AG04450 (cell line): ENCODE measurements around the gene SMC3. TPM values are rescaled to one million over a fixed set of nuclear protein-coding genes. Genes with fewer than 3 reads are reported as not detected.

Source experiments
- CTCF ChIA-PET: fragments of 300-600, 350-600 bp; formaldehyde crosslinking; extraction: SDS; loops from one replicate; lab custom pipeline; 2022; ENCODE audit warnings: antibody characterized with exemption, inconsistent platforms; lab: Charles Lee
- POLR2A ChIA-PET: fragments of 350-600 bp; formaldehyde crosslinking; extraction: SDS; loops from one replicate; lab custom pipeline; 2021; ENCODE audit warnings: antibody characterized with exemption, inconsistent platforms; lab: Yijun Ruan, JAX
- DNase-seq: peaks from one replicate; pipeline ENCODE4 v3.0.0-alpha.2; 2011; ENCODE audit warnings: low read depth, low spot score
- H3K27ac ChIP-seq: one replicate; pipeline ENCODE4 v1.5.1; 2012; ENCODE audit warnings: low read depth, low read length, control low read depth
- H3K27me3 ChIP-seq: one replicate; pipeline ENCODE4 v1.6.0; 2012; ENCODE audit warnings: low read length; ENCODE audit not compliant: control insufficient read depth, insufficient read depth
- H3K4me3 ChIP-seq: 2 replicates; pipeline ENCODE4 v1.5.1; 2011; ENCODE audit warnings: mild to moderate bottlenecking, low read depth, low read length, control low read depth
- H3K9me3 ChIP-seq: 2 replicates; pipeline ENCODE4 v1.5.1; 2012; ENCODE audit warnings: low read length; ENCODE audit not compliant: control insufficient read depth, insufficient read depth
- polyA plus RNA-seq: library from polyadenylated mRNA; depleted of rRNA; stranded (reverse); fragments of >200 nt; gene quantifications from 2 replicates; pipeline ENCODE4 v1.2.3, GENCODE V29; 2011
- TF ChIP-seq, protein P1 (sequence below): IDR thresholded peaks from 2 replicates; pipeline ENCODE4 v1.5.1; 2011; ENCODE audit warnings: low read depth, low read length, control low read depth, inconsistent platforms

The SMC3 gene
- polyA plus RNA-seq, 1 experiment: 26.2 TPM

DNA sequence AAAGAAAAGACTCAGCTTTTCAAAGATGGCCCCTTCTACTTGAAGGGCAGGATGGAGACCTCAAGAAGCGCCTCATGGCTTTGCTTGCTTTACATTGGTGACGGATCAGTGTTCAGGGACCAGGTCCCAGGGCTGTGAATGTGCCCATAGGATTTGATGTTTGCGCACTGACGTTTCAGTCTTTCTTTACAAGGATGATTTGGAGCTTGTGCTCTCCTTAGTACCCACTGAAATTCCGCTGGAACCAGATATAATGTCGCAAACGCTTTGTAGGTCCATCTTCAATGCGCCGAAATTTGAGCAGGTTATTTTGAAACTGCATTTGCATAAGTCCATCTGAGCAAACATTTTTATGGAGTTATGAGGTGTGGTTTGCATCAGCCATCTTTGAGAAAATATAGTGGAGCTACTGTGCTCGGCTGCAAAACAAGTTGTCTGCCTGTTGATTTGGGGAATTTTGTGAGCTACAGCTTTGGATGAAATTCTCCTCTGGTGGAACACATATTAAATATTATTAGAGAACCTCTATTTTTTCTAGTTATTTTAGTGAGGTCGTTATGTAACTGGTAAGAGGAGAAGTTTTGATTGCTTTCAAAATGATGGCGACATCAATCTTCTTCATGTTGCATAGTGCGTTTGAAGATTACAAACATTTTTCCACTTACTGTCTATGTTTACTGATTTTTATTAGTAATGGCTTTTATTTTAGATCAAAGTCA is 79.1 kb downstream of the SMC3 start:
- TF ChIP-seq, protein P1, sequence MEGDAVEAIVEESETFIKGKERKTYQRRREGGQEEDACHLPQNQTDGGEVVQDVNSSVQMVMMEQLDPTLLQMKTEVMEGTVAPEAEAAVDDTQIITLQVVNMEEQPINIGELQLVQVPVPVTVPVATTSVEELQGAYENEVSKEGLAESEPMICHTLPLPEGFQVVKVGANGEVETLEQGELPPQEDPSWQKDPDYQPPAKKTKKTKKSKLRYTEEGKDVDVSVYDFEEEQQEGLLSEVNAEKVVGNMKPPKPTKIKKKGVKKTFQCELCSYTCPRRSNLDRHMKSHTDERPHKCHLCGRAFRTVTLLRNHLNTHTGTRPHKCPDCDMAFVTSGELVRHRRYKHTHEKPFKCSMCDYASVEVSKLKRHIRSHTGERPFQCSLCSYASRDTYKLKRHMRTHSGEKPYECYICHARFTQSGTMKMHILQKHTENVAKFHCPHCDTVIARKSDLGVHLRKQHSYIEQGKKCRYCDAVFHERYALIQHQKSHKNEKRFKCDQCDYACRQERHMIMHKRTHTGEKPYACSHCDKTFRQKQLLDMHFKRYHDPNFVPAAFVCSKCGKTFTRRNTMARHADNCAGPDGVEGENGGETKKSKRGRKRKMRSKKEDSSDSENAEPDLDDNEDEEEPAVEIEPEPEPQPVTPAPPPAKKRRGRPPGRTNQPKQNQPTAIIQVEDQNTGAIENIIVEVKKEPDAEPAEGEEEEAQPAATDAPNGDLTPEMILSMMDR: no peak
- ChIA-PET POLR2A (no interaction called here), CTCF (interaction anchor here (3.4 kb wide), 1 partner anchor 26 kb away, joined by 12 read pairs; no protein-coding TSS in a partner anchor)
- Histone ChIP-seq H3K27me3 (peaks cover 41% of the 10 kb centered on the region), H3K9me3 (no peaks in the 10 kb centered on the region; the same call in 1 of the 2 replicates), H3K4me3 (no peak overlapping the region), H3K27ac (no peak overlapping the region)
- DNase-seq: no peak

DNA sequence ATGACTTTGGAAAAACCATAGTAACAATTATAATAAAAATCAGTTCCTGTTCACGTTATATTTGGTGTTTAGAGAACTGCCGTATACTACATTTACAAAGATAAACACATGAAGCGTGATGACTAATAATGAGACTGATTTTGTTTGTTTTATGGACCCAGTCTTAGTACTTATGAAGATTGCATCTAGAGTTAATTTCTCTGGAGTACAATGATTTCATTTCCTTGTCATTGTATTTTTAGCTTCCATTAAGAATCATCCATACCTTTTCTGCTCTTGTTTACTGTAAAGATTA is 79.6 kb downstream of the SMC3 start:
- TF ChIP-seq, protein P1: no peak
- no peak overlapping the region for H3K4me3 ChIP-seq
- H3K27me3 ChIP-seq: peaks cover 38% of the 10 kb centered on the region
- no peaks in the 10 kb centered on the region; the same call in 1 of the 2 replicates for H3K9me3 ChIP-seq
- DNase-seq: no peak
- ChIA-PET POLR2A (no interaction called here), CTCF (interaction anchor here (0.6 to 3.4 kb wide), 2 partner anchors 20 to 26 kb away, joined by 3 to 12 read pairs; no protein-coding TSS in a partner anchor)
- H3K27ac ChIP-seq: no peak overlapping the region

DNA sequence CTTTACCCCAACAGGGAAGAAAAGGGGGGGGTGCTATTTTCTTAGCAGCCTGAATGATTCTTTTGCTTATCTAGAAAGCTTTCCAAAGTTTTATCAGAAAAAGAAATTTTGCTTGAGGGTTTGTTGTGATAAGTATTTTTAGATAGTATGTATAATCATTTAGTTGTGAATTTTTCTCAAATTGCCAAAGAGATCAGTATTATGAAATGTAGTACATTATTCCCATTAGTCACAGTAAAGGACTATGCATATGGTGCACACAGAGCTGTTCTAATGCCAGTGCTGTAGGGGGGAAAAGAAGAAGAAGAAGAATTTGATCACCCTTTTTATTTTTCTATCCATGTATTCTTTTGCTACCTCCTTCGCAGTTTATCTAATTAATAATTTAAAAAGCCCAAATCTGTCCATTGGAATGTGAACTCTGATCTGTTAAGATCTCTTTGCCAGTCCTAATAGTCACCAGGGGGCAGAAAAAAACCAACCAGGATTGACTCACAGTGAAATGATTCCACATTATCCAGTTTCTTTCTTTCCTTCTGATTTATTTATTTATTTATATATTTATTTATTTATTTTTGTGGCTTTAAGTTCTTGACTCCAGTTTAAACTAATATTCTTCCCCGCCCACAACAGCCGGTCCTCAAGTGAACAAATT is 81.3 kb downstream of the SMC3 start:
- no peaks in the 10 kb centered on the region for H3K9me3 ChIP-seq
- no peak overlapping the region for H3K4me3 ChIP-seq
- TF ChIP-seq, protein P1: 0 out of 2 replicates have a peak, but pooled peaks have one; percentile 8
- ChIA-PET POLR2A (interaction anchor here (0.7 kb wide), 1 partner anchor 26 kb away, joined by 3 read pairs; no protein-coding TSS in a partner anchor), CTCF (interaction anchor here (1.7 to 3.4 kb wide), 2 partner anchors 18 to 24 kb away, joined by 3 to 12 read pairs; no protein-coding TSS in a partner anchor)
- H3K27me3 ChIP-seq: peaks cover 23% of the 10 kb centered on the region
- H3K27ac ChIP-seq: no peak overlapping the region
- DNase-seq: no peak

DNA sequence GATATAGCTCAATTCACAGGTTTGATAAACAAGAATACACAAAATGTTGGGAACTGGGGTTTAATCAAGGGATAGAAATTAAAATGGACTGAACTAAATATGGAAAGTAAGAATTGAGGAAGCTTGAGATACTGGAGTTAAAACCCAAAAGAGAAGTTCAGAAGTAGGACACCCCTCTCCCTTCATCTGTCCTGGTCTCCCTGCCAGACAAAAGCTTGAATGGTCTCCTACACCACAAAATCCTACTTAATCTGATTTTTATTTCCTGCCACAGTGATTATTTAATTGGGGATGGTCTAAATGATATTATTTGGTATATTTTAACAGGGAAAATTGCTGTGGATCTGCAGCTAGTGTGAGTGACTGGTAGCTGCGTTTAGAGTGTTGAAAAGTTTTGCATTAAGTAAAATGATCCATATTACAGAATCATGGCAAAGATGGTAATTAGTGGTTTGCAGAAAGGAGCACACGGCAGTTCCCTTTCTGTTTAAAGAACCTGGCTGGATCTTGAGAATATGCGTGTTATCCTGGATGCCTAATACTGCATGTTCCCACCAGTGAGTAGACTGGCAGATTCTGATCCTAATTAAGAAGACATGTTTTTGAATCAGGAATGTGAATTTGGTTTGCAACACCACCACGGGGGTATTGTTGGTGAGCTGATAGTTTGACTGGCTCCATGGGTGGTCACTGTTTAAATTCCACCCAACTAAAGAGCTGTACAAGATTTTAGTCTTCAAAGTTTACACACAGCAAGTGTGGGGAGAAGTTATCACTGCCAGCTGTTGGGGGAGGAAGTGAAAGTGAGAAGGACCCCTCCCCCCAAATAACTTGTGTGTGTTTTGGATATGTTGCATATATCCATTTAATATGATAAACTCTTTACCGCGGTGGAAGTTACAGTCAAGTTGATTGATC is 82.1 kb downstream of the SMC3 start:
- no peaks in the 10 kb centered on the region for H3K9me3 ChIP-seq
- H3K4me3 ChIP-seq: no peak overlapping the region
- TF ChIP-seq, protein P1: no peak
- POLR2A ChIA-PET: no interaction called here
- H3K27ac ChIP-seq: no peak overlapping the region
- H3K27me3 ChIP-seq: peaks cover 21% of the 10 kb centered on the region
- DNase-seq: no peak
- CTCF ChIA-PET: interaction anchor here (1.0 to 3.4 kb wide), 3 partner anchors 17 to 100 kb away, joined by 3 to 12 read pairs (median 3); no protein-coding TSS in a partner anchor
